Thyroid gland (tissue), 4 donors: ENCODE measurements around the gene PER3.

ENCODE experiments used
- POLR2A ChIP-seq, 2 donors: fragments of 450-650 bp; IDR thresholded peaks; one replicate each; pipeline ENCODE4 v1.6.1; 2017; ENCODE audit warnings: antibody characterized with exemption in 2 of 2, mild to moderate bottlenecking in 2 of 2, moderate library complexity in 1 of 2
- TF ChIP-seq, protein P1 (sequence below), 6 experiments: fragments of 200-600 bp in 3 of 6; fragments of 450-650 bp in 3 of 6; sonication (generic) in 3 of 6; IDR thresholded peaks; one replicate each; pipeline ENCODE4 v1.5.1; 2016 to 2019; ENCODE audit warnings: antibody characterized with exemption in 6 of 6, mild to moderate bottlenecking in 2 of 6, inconsistent platforms in 1 of 6, moderate library complexity in 1 of 6

DNA sequence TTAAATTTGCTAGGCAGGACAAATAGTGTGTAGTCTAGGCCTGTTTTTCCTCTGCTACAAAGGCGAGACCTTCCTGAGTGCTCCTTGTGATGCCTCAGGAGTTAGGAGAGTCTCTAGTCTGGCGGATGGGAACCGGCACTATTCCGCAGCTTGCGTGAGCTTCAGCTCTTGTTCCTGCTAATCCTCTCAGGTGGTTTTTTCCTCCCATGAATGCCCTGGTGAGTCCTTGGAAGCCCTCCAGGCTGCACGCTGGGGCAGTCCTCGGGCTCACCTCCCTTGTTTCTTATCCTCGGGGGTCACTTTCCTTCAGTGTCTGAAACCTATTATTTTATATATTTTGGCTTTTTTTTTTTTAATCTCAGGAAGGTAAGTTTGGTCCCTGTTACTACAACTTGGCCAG is 40.6 kb downstream of the PER3 start:
- TF ChIP-seq, protein P1, sequence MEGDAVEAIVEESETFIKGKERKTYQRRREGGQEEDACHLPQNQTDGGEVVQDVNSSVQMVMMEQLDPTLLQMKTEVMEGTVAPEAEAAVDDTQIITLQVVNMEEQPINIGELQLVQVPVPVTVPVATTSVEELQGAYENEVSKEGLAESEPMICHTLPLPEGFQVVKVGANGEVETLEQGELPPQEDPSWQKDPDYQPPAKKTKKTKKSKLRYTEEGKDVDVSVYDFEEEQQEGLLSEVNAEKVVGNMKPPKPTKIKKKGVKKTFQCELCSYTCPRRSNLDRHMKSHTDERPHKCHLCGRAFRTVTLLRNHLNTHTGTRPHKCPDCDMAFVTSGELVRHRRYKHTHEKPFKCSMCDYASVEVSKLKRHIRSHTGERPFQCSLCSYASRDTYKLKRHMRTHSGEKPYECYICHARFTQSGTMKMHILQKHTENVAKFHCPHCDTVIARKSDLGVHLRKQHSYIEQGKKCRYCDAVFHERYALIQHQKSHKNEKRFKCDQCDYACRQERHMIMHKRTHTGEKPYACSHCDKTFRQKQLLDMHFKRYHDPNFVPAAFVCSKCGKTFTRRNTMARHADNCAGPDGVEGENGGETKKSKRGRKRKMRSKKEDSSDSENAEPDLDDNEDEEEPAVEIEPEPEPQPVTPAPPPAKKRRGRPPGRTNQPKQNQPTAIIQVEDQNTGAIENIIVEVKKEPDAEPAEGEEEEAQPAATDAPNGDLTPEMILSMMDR (IDR thresholded peaks at IDR 0.05) = no peak
- TF ChIP-seq POLR2A (IDR thresholded peaks at IDR 0.05) = no peak
